Stimulated activated CD4-positive, alpha-beta T cell treated with anti-CD3 and anti-CD28 coated beads, Interleukin-1b, Interleukin-23, amount 100 ng/mL, for 1 hour (primary cell): Measurements from ENCODE around the gene PHF2.

Experiments
- DNase-seq, 2 donors: peaks; one replicate each; pipeline ENCODE4 v3.0.0-alpha.2; 2020; ENCODE audit warnings: low read depth in 2 of 2

The PHF2 gene

DNA sequence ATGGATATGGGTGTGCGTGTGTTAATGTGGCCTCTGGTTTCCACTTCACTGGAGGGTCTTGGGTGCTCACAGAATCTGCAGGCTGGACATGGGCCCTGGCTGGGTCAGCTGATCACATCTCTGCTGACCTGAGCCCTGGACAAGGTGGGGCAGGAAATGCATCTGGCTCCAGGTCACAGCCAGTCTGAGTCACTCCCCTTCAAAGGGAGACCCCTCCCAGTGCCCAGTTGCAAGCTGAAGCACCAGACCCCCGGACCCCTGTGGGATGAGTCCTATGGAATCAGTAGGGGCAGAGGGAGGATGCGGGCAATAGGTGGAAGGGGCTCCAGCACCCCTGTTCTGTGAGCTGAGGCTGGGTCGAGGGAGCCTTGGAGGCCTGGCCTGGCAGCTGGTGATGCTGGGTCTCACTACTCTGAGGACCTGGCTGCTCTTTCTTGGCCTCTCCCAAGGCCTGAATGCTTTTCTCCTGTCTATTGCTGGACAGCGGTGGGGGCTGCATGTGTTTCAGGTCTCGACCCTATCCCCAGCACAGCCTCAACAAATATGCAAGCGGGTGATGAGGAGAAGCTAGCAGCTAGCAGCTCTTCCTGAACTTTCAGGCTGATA is 54.5 kb downstream of the PHF2 start:
- DNase-seq, result no peak

DNA sequence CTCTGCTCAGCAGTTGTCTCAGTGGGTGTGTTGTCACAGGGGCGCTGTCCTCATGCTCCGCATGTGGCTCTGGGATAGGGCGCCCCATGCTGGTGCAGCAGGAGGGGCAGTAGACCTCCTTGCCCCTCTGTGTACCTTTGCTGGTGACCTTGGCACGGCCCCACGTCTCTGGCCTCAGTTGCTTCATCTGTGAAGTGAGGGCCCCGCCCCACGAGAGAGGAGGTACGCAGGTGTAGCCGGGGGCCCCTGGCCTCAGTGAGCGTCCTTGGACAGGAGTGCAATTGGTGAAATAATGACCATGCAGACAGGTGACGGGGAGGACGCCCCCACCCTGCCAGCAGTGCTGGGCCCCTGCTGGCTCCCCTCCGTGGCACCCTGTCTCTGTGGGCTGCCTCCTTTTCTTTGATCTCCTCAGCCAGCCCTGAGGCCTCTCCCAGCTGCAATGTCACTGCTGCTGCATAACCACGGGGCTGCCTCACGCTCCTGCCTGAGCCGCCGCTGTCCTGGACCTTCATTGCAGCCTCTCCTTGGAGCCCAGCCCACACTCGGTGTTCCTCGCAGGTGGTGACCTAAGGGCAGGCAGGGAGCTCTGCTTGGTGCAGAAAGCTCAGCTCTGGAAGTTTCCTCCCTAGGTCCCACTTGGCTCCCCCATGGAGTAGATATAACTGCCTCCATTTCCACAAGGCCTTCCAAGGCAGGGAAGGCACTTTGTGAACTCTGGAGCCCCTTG is 57.3 kb downstream of the PHF2 start:
- no peak for DNase-seq

DNA sequence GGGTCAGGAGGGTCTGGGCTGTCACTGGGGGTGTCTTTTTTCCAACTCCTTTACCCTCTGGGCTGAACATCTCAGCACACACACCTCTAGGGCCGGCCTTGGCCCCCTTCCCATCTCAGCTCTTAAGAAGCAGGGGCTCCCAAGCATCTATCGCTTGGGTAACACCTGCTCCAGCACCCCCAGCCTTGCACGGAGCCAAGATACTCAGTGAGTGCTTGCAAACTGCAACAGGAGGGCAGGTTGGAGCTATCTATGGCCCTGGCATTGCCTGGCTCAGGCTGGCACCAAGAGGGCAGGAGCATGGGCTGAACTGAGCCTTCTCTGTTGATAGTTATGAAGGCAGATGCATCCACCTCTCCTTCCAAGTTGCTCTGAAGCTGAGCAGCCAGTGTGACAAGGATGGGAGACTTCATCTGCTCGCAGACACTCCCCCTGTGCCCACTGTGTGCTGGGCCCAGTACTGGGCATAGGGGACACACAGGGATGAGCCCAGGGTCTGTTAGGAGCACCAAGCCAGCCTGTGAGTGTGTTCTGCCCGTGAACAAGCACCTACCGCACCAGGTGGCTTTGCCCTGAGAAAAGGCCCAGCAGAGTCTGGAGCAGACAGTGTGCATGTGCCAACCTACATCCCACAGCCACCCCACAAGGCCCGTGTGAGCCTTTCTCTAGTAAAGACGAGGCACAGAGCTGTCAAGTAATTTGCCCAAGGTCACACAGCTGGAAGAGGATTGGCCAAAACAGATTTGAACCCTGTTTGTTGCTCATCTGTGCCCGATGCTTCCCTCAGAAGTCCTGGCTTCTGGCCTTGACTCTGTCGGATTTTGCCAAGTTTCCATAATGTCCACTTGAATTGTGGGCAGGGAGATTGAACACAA is 58.2 kb downstream of the PHF2 start:
- DNase-seq, result no peak

DNA sequence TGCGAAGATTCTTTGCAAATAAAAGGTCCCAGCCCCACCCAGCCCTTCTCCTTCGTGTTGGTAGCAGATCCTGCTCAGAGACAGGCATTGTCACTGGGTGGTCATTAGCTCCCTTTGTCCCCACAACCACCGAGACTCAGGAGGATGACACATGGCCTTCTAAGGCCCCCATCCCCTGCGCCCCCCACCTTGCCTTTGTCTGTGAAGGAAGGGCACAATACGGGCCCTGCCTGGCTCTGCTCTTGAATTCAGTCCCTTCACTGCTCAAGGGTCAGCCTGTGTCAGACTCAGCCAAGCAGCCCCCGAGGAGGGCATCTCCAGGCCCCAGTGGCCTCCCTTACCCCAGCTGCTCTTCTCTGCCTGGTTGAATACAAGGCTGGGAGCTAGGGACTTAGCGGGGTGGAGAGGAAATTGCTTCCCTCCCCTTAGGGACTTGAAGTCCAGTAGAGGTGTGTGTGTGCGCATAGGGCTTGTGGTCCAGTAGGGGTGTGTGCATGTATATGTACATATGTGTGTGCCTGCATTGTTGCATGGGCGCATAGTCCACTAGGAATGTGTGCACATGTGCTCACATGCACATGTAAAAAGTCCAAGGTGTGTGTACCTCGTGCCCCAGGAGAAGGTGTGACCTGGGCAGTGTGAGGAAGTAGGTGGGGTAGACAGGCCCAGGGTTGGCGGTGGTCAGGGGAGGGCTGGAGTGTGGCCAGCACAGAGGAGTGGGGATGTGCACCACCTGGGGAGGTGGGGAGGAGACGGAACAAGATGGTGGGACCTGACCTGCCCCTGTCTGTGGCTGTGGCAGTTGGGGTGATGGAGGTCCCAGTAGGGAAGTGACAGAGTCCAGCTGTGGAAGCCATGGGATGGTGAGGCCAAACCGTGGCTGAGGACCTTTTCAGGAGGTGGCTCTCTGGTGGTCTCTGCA is 59.1 kb downstream of the PHF2 start:
- no peak for DNase-seq

DNA sequence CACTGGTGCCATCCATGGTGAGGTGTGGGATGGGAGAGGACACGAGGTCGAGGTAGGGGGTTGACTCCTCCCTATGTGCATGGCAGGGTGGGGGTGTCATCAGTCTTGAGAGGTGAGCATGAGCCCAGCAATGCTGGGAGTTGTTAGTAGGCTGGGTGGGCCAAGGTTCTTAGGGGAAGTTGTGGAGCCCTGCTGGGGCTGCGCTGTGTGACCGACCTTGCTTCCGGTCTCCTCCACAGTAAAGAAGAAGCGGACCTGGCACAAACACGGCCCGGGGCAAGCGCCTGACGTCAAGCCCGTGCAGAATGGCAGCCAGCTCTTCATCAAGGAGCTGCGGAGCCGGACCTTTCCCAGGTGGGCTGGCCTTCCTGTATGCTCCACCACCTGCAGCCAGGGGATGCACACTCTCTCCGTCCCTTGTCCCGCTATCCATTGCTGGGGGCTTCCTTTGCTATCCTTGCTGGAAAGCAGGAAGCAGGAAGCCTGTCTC is 59.8 kb downstream of the PHF2 start:
- DNase-seq, result no peak

DNA sequence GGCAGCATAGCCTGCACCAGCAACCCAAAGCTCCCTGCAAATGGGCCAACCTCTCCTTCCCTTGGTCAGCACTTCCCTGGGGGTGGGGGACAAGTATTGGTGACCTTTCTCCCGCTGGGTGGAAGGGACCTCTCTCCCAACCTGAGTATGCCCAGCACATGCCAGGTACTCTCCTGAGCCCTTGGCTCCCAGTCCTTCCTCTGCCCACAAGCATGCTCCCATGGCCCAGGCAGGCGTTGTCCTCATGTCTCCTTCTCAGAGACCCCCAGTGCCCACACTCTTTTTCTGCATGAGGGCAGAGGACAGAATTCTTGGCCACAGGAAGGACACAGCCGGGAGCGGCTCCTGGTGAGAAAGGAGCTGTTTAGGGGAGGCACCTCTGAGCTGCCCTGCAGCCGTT is 60.3 kb downstream of the PHF2 start:
- DNase-seq, result no peak

DNA sequence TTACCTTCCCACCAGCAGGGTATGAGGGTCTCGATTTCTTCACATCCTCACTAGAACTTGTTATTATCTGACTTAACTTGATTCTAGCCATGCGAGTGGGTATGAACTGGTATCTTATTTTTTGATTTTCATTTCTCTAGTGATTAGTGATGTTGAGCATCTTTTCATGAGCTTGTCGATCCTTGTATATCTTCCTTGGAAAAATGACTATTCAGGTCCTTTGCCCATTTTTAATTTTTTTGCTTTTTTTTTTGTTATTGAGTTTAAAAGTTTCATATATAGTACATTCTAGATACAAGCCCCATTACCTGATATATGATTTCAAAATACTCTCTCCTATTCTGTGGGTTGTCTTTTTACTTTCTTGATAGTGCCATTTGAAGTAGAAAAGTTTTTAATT is 61.5 kb downstream of the PHF2 start:
- DNase-seq, result no peak

DNA sequence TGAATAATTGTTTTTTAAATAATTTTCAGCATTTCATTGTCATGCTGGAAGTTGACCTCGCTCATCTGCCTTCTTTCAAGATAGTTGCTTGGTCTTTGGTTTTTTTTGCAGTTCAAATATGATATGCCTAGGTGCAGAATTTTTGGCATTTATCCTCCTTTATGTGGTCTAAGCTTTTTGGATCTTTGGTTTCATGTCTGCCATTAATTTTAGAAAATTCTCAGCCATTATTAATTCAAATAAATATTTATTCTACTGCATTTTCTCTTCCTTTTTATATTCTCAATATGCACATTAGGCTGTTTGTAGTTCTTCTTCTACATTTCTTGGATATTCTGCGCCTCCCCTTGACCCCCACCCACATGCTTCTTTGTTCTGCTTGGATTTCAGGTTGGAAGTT is 63.6 kb downstream of the PHF2 start:
- no peak for DNase-seq

DNA sequence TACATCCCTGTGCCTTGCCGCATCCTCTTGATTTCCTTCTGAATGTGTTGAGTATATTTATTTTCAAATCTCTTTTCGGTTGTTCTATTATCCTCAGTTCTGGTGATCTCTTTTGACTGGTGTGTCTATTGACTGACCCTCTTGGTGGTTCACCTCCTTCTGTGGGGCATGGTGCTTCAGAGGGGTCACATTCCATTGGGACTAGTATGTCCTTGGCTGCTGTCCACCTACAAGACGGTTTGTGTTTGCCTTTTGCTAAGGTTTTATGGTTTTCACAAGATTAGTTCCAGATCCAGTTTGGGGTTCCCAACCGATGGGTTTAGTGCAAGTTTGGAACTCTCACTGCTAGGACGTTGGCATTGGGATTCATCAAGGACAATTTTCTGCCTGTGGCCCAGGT is 66.6 kb downstream of the PHF2 start:
- DNase-seq, result no peak

DNA sequence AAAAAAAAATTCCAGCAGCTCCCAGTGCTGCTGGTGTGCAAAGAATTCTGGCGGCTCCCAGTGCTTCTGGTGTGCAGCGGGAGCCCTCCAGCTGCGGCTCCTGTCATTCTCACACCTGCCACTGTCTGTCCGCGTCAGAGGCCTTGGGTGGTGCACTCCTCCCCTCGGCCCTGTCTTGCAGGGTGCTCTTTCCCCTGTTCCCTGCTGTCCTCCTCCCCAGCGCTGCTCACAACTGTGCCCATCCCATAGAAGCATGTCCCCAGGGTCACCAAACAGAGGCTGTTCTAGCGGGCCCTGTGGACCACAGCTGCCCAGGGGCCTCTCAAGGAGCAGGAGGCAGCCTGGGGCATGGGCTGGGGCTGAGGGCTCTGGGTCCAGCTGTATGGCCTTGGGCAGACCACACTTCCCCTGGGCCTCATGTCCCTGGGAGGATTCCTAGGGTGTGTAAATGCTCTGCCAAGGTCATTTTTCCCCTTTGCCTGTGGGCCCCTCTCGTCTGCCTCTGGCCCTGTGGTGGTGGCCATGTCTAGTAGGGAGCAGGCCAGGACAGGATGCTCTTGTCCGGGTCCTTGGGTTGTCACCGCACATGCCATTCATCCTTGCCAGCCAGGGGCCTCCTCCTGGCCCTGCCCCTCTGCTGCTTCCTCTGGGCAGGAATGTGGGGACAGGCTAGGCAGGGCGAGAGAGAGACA is 68.2 kb downstream of the PHF2 start:
- DNase-seq, result no peak

DNA sequence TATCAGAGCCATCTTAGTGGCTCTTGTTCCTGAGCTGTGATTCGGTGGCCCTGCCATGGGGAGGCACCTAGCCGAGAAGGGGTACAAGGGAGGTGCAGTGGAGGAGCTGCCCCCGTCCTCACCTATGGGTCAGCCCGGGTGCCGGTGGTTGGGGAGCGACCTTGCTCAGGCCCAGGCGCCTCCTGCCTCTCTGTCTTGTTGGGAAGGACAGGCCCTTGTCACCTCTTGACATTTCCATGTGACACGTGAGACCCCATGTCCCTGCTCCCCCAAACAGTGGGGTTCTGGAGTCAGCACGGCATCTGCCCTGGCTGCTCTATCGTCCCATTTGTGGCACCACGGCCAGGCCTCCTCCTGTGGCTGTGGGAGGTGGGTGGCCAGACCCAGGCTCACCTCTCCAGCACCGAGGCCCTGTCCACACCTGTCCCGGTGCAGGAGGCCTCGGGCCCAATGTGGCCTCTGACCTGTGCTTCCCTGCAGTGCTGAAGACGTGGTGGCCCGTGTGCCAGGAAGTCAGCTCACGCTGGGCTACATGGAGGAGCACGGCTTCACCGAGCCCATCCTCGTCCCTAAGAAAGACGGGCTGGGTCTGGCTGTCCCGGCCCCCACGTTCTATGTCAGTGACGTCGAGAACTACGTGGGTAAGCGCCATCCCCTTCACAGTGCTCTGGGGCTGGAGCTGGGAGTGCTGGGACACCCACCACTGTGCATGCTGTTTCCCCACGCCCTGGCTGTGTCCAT is 68.9 kb downstream of the PHF2 start:
- no peak for DNase-seq

DNA sequence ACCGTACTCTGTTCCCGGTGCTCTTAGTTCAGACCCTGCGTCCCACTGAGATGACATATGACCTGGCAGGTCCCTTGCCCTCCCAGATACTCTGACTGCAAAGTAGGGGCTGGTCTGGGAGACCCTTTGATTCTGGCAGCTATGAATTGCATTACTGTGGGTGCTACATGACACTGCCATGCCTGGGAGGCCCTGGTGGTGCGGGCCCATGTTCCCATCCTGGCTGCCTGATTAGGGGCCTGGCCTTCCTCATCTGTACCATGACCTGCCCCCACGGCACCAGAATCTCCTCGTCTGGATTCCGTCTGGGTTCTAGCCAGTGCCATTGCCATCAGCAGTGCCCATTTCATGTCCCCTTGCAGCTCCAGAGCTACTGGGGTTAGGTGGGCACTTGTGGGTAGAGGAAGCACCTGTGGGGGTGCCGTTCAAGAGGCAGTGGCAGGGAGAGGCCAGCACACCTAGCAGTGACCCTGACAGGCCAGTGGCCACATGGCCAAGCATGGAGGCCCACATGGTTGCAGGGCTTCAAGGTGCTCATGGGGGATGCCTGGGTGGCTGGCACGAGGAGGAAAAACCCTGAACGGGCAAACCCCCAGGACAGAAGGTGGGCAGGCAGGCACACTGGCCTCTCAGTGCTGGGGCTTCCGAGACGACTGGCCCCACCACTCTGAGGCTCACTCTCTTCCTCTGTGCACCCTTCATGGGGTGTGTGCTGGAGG is 69.7 kb downstream of the PHF2 start:
- DNase-seq, result no peak

DNA sequence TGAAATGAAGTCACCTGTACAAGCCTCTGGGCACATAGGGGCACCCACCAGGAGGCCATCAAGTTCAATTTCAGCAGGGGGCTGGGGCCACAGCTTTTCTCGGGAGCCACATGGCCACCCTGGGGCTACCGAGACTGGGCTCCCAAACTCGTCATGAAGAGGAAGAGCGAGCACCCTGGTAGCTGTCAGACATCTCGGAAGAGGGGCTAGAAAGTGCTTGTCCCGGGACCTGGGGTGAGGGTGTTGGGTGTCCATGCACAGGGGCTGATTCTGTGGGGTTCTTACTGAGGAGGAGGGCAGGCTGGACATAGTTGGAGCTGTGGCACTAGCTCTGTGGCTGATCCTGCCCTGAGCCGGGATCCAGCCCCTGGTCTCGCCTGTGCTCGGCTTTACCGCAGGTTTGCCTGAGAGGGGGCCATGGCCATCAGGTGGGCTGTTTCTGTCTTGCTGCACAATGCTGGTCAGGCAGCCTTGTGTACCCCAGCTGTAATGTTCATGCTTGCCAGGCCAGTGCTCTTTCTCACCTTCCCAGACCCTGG is 70.3 kb downstream of the PHF2 start:
- no peak for DNase-seq

DNA sequence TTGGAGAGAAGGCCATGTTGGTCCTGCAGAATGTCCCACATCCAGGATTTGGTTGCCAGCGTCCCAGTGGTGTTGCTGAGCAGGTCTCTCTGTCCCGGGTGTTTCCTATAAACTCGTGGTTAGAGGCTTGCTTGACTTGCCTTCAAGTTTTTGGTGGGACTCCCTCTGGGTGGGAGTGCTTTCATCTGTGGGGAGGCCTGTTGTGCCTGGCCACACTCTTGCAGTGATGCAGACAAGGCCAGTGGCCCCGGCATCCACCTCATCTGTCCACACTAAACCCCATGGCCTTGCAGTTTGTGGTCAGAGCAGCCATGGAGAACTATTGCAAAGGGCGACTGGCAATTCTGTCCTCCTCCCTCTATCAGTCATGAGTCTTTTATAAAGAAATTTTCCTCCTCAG is 71.8 kb downstream of the PHF2 start:
- DNase-seq, result no peak

DNA sequence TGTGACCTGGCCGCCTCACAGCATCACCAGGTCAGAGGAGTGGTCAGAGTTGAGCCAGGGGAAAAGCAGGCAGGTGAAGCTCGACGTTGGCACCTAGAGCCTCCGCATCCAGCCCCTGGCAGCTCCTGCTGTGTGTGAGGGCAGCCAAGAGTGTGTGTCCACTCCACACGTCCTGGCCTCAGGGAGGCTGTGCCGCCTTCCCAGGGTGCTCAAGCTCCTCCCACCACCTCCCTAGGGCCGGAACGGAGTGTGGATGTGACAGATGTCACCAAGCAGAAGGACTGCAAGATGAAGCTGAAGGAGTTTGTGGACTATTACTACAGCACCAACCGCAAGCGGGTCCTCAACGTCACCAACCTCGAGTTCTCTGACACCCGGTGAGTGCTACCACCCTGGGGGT is 72.5 kb downstream of the PHF2 start:
- DNase-seq, result no peak

DNA sequence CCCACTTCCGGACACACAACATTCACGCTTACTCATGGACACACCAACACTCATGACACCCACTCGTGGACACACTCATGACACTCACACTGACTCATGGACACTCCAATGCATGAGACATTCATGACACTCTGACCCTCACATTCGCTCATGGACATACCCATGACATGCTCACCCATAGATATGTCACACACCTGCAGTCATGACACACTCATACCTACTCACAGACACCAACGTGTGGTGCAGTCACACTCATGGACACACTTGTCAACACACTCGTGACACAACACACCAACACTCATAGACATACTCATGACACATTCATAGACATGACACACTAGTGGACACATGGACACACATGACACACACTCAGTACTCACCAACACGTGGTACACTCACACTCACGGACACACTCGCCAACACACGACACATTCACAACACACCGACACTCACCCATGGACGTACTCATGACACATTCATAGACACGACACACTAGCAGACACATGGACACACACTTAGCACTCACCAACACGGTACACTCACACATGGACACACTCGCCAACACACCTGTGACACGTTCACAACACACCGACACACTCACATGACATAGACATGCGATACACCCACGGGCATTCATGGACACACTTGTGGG is 73.4 kb downstream of the PHF2 start:
- no peak for DNase-seq

DNA sequence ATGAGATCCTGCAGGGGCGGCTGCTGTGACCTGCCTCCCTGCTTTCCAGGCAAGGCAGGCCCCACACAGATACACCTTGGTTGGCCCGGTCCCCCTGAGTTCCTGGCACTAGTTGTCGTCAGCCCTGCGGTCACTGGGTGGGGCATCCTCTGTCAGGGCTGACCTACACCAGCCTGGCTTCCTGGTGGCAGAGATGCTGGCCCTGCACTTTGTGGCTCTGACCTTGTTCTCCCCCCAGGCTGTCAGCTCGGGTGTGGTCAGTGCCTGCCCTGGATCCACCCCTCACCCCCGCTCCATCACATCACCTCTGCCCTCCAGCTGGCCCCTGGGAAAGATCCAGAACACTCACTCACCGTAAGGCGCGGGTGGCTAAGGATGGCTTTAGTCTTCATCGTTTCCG is 74.1 kb downstream of the PHF2 start:
- no peak for DNase-seq

DNA sequence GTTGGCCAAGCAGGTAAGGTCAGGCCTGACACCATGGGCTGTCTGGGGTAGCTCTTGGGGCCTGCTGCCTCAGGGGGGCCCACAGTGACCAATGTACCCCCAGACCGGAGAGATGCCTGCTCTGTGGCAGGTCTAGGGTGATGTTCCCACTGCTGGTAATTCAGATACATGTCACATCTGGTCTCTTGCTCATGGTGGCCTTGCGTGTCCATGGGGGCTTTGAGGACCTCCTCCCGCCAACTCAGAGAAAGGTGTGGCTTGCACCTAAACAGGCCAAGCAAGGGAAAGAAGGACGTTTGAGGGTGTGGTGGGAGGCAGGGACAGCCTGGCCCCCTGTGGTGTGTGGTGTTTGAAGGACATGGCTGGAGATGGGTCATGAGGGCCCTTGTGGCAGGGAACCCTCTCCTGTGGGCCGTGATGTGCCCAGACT is 75.2 kb downstream of the PHF2 start:
- DNase-seq, result no peak
